GM19351 (cell line): ENCODE data around the gene SPACA7.

Experiments
- ATAC-seq: cut with Tn5 transposase; IDR thresholded peaks from one replicate; pipeline ENCODE4 v1.9.1; 2021; ENCODE audit warnings: mild to moderate bottlenecking, moderate library complexity; ENCODE audit not compliant: unreplicated experiment

Gene SPACA7

DNA sequence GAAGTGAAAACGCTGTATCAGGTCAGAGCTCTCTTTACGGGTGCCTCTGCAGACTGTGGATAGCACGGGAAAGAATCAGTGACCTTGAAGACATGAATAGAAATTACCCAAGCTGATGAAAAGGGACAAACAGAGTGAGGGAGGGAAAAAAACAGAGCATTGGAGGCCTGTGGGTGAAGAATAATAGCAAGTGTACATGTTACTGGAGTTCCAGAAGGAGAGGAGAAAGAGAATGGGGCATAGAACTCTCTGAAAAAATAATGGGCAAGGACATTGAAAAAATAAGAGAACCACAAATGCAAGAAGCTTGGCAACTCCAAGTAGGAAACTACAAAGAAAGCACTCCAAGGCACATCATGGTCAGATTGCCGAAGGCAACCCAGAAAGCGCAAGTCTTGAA lies 86.3 kb downstream of the SPACA7 start:
- no peak for ATAC-seq

DNA sequence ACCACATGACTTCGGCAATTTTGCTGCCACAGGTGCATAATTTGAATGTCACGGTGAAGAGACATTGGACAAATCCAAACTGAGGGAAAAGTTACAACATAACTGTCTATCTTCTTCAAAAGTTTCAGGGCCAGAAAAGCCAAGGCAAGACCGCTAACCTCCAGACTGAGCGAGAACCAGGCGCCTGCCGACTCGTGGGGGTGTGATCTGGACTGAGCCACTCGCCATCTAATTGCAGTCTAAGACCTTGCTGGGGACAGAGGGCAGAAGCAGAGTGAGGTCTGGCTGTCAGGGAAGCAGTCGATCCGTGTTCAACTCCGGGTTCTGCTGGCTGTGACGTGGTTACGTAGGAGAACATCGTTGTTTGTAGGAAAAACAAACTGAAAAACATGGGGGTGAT lies 88.6 kb downstream of the SPACA7 start:
- no peak for ATAC-seq

DNA sequence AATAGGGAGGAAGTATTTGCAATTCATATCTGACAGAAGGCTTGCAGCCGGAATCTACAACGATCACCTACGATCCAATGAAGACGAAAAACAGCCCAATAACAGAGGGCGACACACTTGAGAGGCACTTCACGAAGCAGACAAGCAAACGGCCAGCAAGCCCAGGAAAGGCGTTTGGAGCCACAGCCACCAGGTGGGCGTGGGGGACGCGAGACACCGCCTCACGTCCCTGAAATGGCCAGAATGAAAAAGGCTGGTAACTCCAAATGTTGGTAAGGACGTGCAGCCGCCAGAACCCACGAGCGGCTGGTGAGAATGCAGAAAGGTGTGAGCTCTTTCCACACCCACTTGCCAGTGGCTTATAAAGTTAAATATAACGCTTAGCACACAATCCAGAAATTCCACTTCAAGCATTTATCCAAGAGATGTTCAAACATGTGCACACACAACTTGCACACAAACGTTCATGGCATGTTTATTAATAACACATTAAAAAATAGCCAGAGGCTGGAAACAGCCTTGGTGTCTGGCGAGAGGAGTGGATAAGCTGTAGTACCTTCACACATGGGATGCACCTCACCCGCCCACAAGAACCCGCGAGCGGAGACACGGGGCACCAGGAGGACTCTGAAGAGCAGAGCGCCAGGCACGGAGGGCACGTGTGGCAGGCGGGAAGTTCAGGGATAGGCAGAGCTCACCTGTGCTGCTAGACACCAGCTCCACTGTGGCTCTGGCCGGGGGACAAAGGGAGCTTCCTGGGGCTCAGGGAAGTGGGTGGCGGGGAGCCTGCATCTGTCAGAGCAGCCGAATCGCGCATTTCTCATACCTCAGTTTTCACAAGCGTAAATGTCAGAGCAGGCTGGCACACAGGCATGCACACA lies 89.3 kb downstream of the SPACA7 start:
- ATAC-seq: no peak

DNA sequence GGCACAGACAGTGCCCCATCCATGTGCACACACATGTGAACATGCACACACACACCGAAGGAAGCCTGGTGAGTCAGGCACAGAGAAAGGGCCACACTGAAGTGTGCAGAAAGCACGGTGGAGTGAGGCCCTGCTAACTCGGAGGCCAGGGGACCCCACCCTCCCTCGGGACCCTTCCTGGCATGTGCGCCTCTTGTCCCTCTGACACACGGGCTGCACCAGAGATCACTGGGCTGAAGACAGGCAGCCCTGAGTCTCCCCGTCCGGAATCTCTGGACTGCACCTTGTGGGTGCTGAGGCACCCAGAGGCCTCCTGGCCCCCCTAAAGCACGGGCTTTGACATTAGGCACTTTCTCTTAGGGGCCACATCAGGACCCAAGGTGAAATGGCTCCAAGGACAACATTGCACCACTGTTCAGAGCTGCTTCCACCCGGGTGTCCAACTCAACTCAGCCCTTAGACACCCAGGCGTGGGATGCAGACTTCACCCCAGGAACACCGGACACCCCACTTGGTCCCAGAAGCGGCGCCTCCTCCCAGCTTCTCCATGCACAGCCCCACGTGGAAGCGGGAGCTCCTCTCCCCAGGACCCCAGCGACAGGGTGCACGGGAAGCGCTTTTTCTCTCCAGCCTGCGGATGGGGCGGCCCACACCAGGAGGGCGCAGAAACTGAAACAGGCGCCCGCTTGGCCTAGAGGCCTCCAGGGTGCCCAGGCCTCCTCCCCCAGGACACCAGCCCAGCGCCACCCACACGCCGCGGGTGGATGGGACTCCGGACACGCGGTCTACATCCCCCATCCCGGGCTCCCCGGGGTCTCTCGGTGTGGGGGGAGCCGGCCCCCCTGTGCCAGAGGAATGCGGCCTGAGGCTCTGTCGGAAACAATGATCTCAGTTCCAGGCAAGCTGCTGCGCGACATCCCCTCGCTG lies 90.2 kb downstream of the SPACA7 start:
- no peak for ATAC-seq

DNA sequence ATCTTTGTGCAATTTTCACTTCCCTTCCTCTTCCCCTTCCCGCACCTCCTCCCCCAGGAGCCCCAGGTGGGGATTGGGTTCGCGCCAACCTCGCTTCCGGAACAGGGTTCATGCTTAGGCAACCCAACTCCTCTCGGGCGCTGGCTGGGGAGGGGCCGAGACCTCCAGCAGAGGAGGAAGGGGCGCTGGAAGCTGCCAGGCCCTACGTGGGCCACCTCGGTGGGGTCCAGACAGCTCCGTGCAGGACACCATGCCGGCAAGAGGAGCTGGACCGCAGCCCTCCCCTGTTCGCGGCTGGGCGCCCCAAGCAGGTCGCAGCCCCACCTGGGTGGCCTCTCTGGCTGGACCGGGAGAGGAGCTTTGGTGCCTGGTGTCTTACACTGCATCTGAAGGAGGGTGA lies 91.1 kb downstream of the SPACA7 start:
- no peak for ATAC-seq

DNA sequence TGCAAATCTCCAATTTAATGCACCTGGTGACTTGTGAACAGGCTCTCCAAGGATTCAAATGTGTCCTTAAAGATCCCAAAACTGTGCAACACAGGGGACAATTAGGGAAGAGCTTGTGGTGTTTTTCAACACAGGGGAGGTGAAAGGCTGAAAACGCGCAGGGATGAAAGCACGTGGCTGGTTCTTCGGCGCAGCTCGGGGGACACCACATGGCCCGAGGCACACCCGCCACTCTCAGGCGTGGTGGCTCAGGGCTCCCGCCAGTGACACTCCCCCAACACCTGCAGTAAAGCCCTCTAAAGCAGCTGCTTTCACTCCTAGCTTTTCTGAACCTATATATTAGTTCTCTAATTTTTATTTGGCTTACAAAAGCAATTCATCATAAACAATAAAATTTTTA lies 91.9 kb downstream of the SPACA7 start:
- ATAC-seq: no peak

DNA sequence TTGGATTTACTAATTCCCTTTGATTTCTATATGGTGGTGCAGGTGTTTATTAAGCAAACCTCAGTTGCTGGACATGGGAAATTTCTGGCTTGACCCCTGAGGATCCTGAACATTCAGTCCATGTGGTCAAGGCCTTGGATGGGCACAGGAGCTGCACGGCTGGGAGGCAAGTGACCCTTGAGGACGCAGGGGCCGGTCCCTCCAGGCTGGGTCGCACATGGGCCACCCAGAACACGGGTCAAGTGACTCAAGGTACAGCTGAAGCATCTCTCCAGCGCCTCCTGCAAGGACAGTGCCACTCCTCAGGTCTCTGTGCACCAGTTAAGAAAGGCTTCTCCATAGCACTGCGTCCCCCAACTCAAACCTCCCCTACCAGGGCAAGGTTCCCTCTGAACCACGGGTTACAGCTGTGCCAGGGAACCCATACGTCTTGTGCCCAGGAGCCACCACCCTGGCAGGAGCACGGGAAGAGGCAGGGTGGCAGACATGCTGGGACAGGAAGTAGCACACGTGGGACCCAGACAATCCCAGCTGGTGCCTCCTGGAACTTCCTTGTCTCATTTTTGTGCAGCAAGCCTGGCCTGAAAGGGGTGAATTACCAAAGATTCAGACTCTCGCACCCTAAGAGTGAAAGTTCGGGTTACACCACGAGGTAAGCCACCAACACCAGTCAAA lies 93.1 kb downstream of the SPACA7 start:
- ATAC-seq: no peak

DNA sequence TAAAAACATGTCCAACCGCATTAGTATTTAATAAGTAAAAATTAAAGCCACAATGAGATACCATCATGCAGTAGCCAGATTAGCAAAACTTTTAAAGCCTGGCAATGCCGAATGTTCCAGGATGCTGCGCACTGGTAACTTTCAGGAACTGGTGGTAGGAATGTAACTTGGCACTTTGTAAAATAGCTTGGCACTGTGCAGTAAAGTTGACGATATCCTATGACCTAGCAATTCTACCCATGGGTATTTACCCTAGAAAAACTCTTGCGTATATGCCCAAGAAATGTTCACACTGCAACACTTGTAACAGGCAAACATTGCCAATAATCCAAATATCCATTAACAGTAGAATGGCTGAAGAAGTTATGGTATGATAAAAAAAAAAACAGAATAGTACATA lies 97.7 kb downstream of the SPACA7 start:
- ATAC-seq: no peak

DNA sequence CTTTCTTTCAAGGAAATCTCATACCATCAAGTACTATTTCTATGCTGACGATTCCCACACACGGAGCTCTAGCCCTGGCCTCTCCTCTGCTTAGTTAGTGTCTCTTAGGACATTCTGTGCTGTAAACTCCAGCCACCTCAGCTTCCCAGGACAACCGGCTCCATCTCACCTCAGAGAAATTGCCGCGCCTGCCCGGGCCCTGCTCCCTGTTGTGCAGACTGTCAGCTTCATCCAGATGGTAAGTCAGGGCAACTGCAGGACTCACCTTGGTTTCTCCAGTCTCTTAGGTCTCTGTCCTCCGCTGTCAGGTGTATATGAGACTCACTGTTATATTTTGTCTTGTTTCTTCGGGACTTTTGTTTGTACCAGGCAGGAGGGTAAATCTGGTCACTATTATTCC lies 98.7 kb downstream of the SPACA7 start:
- no peak for ATAC-seq

DNA sequence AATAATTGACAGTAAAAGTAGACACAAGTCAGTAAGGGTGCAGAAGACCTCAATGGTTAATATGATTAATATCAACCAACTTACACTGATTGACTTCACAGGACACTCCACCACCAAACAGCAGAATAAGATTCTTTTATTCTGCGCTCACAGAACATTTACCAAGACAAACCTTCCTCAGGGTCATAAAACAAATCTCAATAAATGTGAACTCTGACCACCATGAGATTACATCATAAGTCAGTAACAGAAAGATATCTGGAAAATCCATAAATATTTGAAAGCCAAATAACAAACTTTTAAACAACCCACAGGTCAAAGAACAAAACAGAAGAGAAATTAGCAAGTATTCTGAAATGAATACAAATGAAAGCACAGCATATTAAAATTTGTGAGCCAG lies 99.7 kb downstream of the SPACA7 start:
- no peak for ATAC-seq

DNA sequence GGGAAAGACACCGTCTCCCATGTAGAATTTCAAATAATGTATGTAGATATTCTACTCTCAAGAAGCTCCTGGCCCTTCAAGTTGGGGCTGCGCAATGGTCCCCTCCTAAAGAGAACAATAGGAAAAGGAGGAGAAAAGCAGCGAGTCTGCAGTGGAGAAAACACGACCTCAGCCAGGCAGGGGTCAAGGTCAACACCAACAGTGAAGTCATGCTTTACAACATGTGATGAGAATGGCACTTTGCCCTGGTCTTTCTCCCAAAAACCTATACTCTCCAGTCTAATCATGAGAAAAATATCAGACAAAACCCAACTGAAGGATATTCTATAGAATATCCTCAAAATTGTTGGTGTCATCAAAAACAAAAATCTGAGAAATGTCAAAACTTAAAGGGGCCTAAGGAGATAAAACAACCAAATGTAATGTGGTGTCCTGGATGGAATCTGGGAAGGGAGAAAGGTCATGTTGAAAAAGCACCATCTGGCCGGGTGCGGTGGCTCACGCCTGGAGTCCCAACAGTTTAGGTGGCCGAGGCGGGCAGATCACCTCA lies 101.0 kb downstream of the SPACA7 start:
- no peak for ATAC-seq

DNA sequence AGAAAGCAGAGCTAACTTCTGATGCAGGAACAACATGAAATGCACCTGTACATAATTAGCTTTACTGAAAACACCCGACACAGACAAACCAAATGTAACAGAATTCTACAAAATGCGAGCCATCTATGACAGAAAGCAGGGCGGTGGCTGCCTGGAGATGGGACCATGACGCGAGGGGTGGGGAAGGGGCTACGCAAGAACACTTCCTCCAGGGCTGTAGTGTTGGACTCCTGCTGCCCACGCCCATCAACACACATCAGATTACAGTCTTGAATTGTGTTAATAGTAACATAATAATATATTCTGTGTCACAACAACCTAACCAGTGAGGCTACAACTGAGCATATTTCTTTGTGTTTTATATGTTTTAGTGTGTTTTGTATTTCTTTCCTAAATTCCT lies 103.2 kb downstream of the SPACA7 start:
- ATAC-seq: no peak

DNA sequence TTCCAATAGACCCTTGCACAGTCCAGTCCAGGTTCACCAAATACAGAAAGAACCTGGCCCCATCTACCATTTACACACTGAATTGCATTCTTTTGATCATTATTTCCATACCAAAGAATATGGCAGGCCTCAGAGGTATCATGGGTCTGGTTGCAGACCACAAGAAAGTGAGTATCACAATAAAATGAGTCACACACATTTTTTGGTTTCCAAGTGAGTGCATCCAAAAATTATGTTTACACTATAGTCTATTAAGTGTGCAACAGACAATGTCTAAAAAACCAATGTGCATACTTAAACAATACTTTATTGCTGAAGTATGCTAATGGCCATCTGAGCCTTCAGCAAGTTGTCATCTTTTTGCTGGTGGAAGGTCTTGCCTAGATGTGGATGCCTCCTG lies 105.3 kb downstream of the SPACA7 start:
- ATAC-seq: no peak

DNA sequence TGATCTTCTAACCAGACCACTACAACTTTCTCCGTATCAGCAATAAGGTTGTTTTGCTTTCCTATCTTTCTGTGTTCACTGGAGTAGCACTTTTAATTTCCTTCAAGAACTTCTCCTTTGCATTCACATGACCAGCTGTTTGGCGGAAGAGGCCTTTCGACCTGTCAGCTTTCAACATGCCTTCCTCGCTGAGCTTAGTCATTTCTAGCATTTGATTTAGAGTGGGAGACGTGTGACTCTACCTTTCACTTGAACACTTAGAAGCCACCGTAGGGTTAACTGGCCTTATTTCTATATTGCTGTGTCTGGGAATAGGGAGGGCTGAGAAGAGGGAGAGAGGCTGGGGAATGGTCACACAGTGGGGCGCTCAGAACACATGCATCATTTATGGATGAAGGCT lies 107.1 kb downstream of the SPACA7 start:
- ATAC-seq: no peak
